ENCODE measurements around the gene MACROD1.

Gene MACROD1

GRCh38 chr11:63999349-64000025, 166.4 kb downstream of the MACROD1 start:
- TF ChIP-seq CTCF (IDR thresholded peaks at IDR 0.05; ENCODE audit: low read depth, low read length), result no peak
- DNase-seq (ENCODE audit: low read depth in 2 of 2), result peak; percentile 34 to 45

GRCh38 chr11:63998558-63999348, 167.2 kb downstream of the MACROD1 start:
- no peak for DNase-seq (ENCODE audit: low read depth in 2 of 2)
- H3K4me3 ChIP-seq (replicated peaks in 1 of 2; ENCODE audit: low read depth in 2 of 2, low read length in 2 of 2), result no peak overlapping the region
- no peak for TF ChIP-seq CTCF (IDR thresholded peaks at IDR 0.05; ENCODE audit: low read depth, low read length)

More at GRCh38 chr11:63999349-64000025, 166.4 kb downstream of the MACROD1 start:
- no peak overlapping the region for H3K4me3 ChIP-seq (replicated peaks in 1 of 2; ENCODE audit: low read depth in 2 of 2, low read length in 2 of 2)

- no peak for TF ChIP-seq CTCF (IDR thresholded peaks at IDR 0.05; ENCODE audit: low read depth, low read length)
- H3K4me3 ChIP-seq (replicated peaks in 1 of 2; ENCODE audit: low read depth in 2 of 2, low read length in 2 of 2), result no peak overlapping the region
- DNase-seq (ENCODE audit: low read depth in 2 of 2), result no peak
These were observed 168.0 kb downstream of the MACROD1 start for GRCh38 chr11:63997801-63998337.

GRCh38 chr11:63997104-63997700, 168.7 kb downstream of the MACROD1 start:
- no peak overlapping the region for H3K4me3 ChIP-seq (replicated peaks in 1 of 2; ENCODE audit: low read depth in 2 of 2, low read length in 2 of 2)
- no peak for TF ChIP-seq CTCF (IDR thresholded peaks at IDR 0.05; ENCODE audit: low read depth, low read length)
- no peak for DNase-seq (ENCODE audit: low read depth in 2 of 2)

- no peak for DNase-seq (ENCODE audit: low read depth in 2 of 2)
- TF ChIP-seq CTCF (IDR thresholded peaks at IDR 0.05; ENCODE audit: low read depth, low read length), result no peak
- H3K4me3 ChIP-seq (replicated peaks in 1 of 2; ENCODE audit: low read depth in 2 of 2, low read length in 2 of 2), result no peak overlapping the region
These were observed 169.4 kb downstream of the MACROD1 start for GRCh38 chr11:63996512-63996911.

GRCh38 chr11:63993993-63994392, 171.9 kb downstream of the MACROD1 start:
- TF ChIP-seq CTCF (IDR thresholded peaks at IDR 0.05; ENCODE audit: low read depth, low read length), result no peak
- no peak for DNase-seq (ENCODE audit: low read depth in 2 of 2)
- no peak overlapping the region for H3K4me3 ChIP-seq (replicated peaks in 1 of 2; ENCODE audit: low read depth in 2 of 2, low read length in 2 of 2)
